SK-N-SH (cell line): Measurements from ENCODE around the gene PIK3C2B. TPM values are rescaled to one million over a fixed set of nuclear protein-coding genes. Genes with fewer than 3 reads are reported as not detected.

Experiments used
- CTCF ChIA-PET: fragments of 300-600, 350-600 bp; formaldehyde crosslinking; extraction: SDS; loops from one replicate; lab custom pipeline; 2021; lab: Yijun Ruan, JAX
- POLR2A ChIA-PET: fragments of 350-600 bp; sonication (Branson Sonifier 250); formaldehyde crosslinking; extraction: SDS; loops from one replicate; lab custom pipeline; 2020; ENCODE audit warnings: antibody characterized with exemption, inconsistent platforms; lab: Yijun Ruan, JAX
- DNase-seq: peaks from one replicate; pipeline ENCODE4 v3.0.0; 2012
- H2AFZ ChIP-seq: fragments of 200-600 bp; sonication (generic); 2 replicates; pipeline ENCODE4 v1.8.1; 2016; ENCODE audit warnings: antibody characterized with exemption, mild to moderate bottlenecking, low read depth
- H3F3A ChIP-seq: fragments of 200-600 bp; sonication (generic); replicated peaks from 2 replicates; pipeline ENCODE3; 2016; ENCODE audit warnings: antibody characterized with exemption, mild to moderate bottlenecking; ENCODE audit not compliant: insufficient read depth
- H3K27ac ChIP-seq, 2 experiments: fragments of 200-500 bp in 1 of 2; fragments of 200-600 bp in 1 of 2; sonication (Bioruptor generic) in 1 of 2; sonication (generic), shearing (Covaris generic) in 1 of 2; 2 replicates each; pipeline versions ENCODE4 v1.5.1 to v1.6.1; 2014 to 2016; ENCODE audit warnings: low read depth in 2 of 2, inconsistent platforms in 1 of 2, low read length in 1 of 2, mild to moderate bottlenecking in 1 of 2, mixed read lengths in 1 of 2
- H3K27me3 ChIP-seq: fragments of 200-600 bp; sonication (generic), shearing (Covaris generic); 2 replicates; pipeline ENCODE4 v1.6.1; 2016; ENCODE audit warnings: mixed run types; ENCODE audit not compliant: insufficient read depth
- H3K36me3 ChIP-seq, 2 experiments: fragments of 200-500 bp in 1 of 2; fragments of 200-600 bp in 1 of 2; sonication (Bioruptor generic) in 1 of 2; sonication (generic) in 1 of 2; replicated peaks in 1 of 2; 2 replicates each; pipeline versions ENCODE3 to v1.5.1; 2014 to 2016; ENCODE audit warnings: low read length in 1 of 2, mild to moderate bottlenecking in 1 of 2; ENCODE audit not compliant: insufficient read depth in 2 of 2, control insufficient read depth in 1 of 2
- H3K4me1 ChIP-seq, 2 experiments: fragments of 200-500 bp in 1 of 2; fragments of 200-600 bp in 1 of 2; sonication (Bioruptor generic) in 1 of 2; sonication (generic), shearing (Covaris generic) in 1 of 2; 2 replicates each; pipeline versions ENCODE4 v1.5.1 to v1.6.1; 2014 to 2016; ENCODE audit warnings: low read depth in 1 of 2, low read length in 1 of 2, mixed run types in 1 of 2; ENCODE audit not compliant: insufficient read depth in 2 of 2, control insufficient read depth in 1 of 2
- H3K4me2 ChIP-seq: fragments of 200-600 bp; sonication (generic), shearing (Covaris generic); 2 replicates; pipeline ENCODE4 v1.6.1; 2017; ENCODE audit warnings: mixed run types
- H3K4me3 ChIP-seq, 2 experiments: fragments of 200-500 bp in 1 of 2; fragments of 200-600 bp in 1 of 2; sonication (Bioruptor generic) in 1 of 2; sonication (generic), shearing (Covaris generic) in 1 of 2; 2 replicates each; pipeline versions ENCODE4 v1.5.1 to v1.8.1; 2014 to 2016; ENCODE audit warnings: low read depth in 2 of 2, inconsistent platforms in 1 of 2, low read length in 1 of 2, mild to moderate bottlenecking in 1 of 2, mixed read lengths in 1 of 2, moderate library complexity in 1 of 2
- H3K79me2 ChIP-seq: fragments of 200-600 bp; sonication (generic); 2 replicates; pipeline ENCODE4 v1.8.1; 2017; ENCODE audit warnings: mild to moderate bottlenecking; ENCODE audit not compliant: insufficient read depth
- H3K9ac ChIP-seq: fragments of 200-600 bp; sonication (generic); 2 replicates; pipeline ENCODE4 v1.6.1; 2017; ENCODE audit warnings: mixed run types
- H3K9me2 ChIP-seq: fragments of 200-600 bp; sonication (generic); 2 replicates; pipeline ENCODE4 v1.6.1; 2017; ENCODE audit warnings: mixed run types
- H3K9me3 ChIP-seq: fragments of 200-600 bp; sonication (generic); 2 replicates; pipeline ENCODE4 v1.6.1; 2017; ENCODE audit warnings: mixed run types, mild to moderate bottlenecking, moderate library complexity
- H4K20me1 ChIP-seq: fragments of 200-600 bp; sonication (generic); 2 replicates; pipeline ENCODE4 v1.6.1; 2017; ENCODE audit warnings: mild to moderate bottlenecking, mixed run types; ENCODE audit not compliant: insufficient read depth
- EP300 ChIP-seq, 2 experiments: IDR thresholded peaks; 2 replicates each; pipeline versions ENCODE4 v1.4.0 to v1.6.1; 2012; ENCODE audit warnings: borderline replicate concordance in 1 of 2, low read depth in 1 of 2, low read length in 1 of 2
- FOSL2 ChIP-seq: IDR thresholded peaks from 2 replicates; pipeline ENCODE4 v1.4.0; 2012; ENCODE audit warnings: low read depth, mild to moderate bottlenecking, moderate library complexity, borderline replicate concordance
- FOXM1 ChIP-seq: IDR thresholded peaks from 2 replicates; pipeline ENCODE4 v1.4.0; 2012; ENCODE audit warnings: low read depth, mild to moderate bottlenecking
- MXI1 ChIP-seq: IDR thresholded peaks from 2 replicates; pipeline ENCODE4 v1.6.1; 2012; ENCODE audit warnings: mild to moderate bottlenecking, low read depth, low read length, improper control_type of control experiment
- NRF1 ChIP-seq: IDR thresholded peaks from 2 replicates; pipeline ENCODE4 v1.6.1; 2012; ENCODE audit warnings: low read depth, mild to moderate bottlenecking, low read length
- PBX3 ChIP-seq: IDR thresholded peaks from 2 replicates; pipeline ENCODE4; 2012
- REST ChIP-seq: IDR thresholded peaks from 2 replicates; pipeline ENCODE4 v1.6.1; 2012; ENCODE audit warnings: mild to moderate bottlenecking, low read depth, low read length, moderate library complexity
- RFX5 ChIP-seq: IDR thresholded peaks from 2 replicates; pipeline ENCODE4 v1.6.1; 2012; ENCODE audit warnings: mild to moderate bottlenecking, improper control_type of control experiment, low read length
- SIN3A ChIP-seq: IDR thresholded peaks from 2 replicates; pipeline ENCODE4 v1.6.1; 2012; ENCODE audit warnings: low read depth, mild to moderate bottlenecking, low read length, moderate library complexity, borderline replicate concordance
- YY1 ChIP-seq: IDR thresholded peaks from 2 replicates; pipeline ENCODE4 v1.4.0; 2012; ENCODE audit warnings: low read depth, mild to moderate bottlenecking
- ZBTB33 ChIP-seq: IDR thresholded peaks from 2 replicates; pipeline ENCODE4 v1.4.0; 2012; ENCODE audit warnings: low read depth, borderline replicate concordance
- WGBS: methylation state at CpG from one replicate; pipeline ENCODE4 v1.1.6; 2017; ENCODE audit warnings: low lambda C conversion rate; 5-methylcytosine and 5-hydroxymethylcytosine counted together
- polyA plus RNA-seq, 3 experiments: library from polyadenylated mRNA; depleted of rRNA; stranded (reverse); fragments of >200 nt; gene quantifications; 2 replicates each; pipeline ENCODE4 v1.2.3, GENCODE V29; 2012

Gene PIK3C2B
- polyA plus RNA-seq, 1 of the 3 experiments (the other 2 are of a cell fraction), result 6.5 TPM

GRCh38 chr1:204453141-204453772 is 41.3 kb downstream of the PIK3C2B start:
- Histone ChIP-seq H3K9me2 (no peaks in the 10 kb centered on the region), H3K9ac (no peak overlapping the region), H3K9me3 (no peaks in the 10 kb centered on the region)
- no peak for DNase-seq
- no peak for TF ChIP-seq SIN3A
- TF ChIP-seq, all 33 proteins: peak for 0
- Histone ChIP-seq H3K79me2 (no peaks in the 10 kb centered on the region), H3K36me3 (peaks cover 0 to 14% of the 10 kb centered on the region in 2 experiments), H3K4me2 (no peak overlapping the region), H3K27me3 (no peaks in the 10 kb centered on the region), H3K4me1 (no peaks in the 10 kb centered on the region; a peak in 2 of 4 replicates), H3F3A (no peaks in the 10 kb centered on the region), H3K4me3 (no peak overlapping the region), H2AFZ (no peak overlapping the region), H4K20me1 (no peaks in the 10 kb centered on the region), H3K27ac (no peak overlapping the region)
- POLR2A ChIA-PET, result no interaction called here
- WGBS, result 93% methylated on average over 8 of the region's 8 CpGs
- CTCF ChIA-PET, result interaction anchor here (35.1 kb wide), 1 partner anchor 44 kb away, joined by 1005 read pairs; the partner anchor contains the start of gene PIK3C2B

GRCh38 chr1:204451352-204452124 is 43.1 kb downstream of the PIK3C2B start:
- POLR2A ChIA-PET, result interaction anchor here (0.6 kb wide), 1 partner anchor 181 kb away, joined by 4 read pairs; no protein-coding TSS in a partner anchor
- Histone ChIP-seq H3K36me3 (peaks cover 0 to 12% of the 10 kb centered on the region in 2 experiments), H3K4me2 (no peak overlapping the region), H2AFZ (no peak overlapping the region), H4K20me1 (no peaks in the 10 kb centered on the region), H3K9me3 (no peaks in the 10 kb centered on the region), H3K4me1 (no peaks in the 10 kb centered on the region; a peak in 1 of 4 replicates), H3K27ac (no peak overlapping the region), H3K4me3 (no peak overlapping the region), H3F3A (no peaks in the 10 kb centered on the region), H3K9me2 (no peaks in the 10 kb centered on the region), H3K9ac (no peak overlapping the region), H3K79me2 (no peaks in the 10 kb centered on the region), H3K27me3 (no peaks in the 10 kb centered on the region)
- WGBS, result 85% methylated on average over 8 of the region's 8 CpGs
- no peak for DNase-seq
- CTCF ChIA-PET, result interaction anchor here (0.6 to 35.1 kb wide), 3 partner anchors 17 to 45 kb away, joined by 3 to 1005 read pairs (median 132); partner anchors contain the start of gene PIK3C2B
- TF ChIP-seq EP300 (IDR thresholded peaks at IDR 0.05; ENCODE audit: borderline replicate concordance in 1 of 2, low read depth in 1 of 2, low read length in 1 of 2), result no peak
- TF ChIP-seq MXI1, result no peak
- no peak for TF ChIP-seq PBX3
- no peak for TF ChIP-seq NRF1
- no peak for TF ChIP-seq ZBTB33
- TF ChIP-seq YY1, result no peak
- TF ChIP-seq FOSL2, result no peak
- no peak for TF ChIP-seq REST
- no peak for TF ChIP-seq FOXM1
- TF ChIP-seq RFX5, result no peak
